ENCODE results near the gene TRIML1. TPM values are rescaled to one million over a fixed set of nuclear protein-coding genes. Genes with fewer than 3 reads are reported as not detected.

The TRIML1 gene
- total RNA-seq, 3 donors from 2014 or later = not detected

GRCh38 chr4:188161167-188161566 lies 21.9 kb downstream of the TRIML1 start:
- Histone ChIP-seq H3K4me3 (no peak overlapping the region), H3K27me3 (no peaks in the 10 kb centered on the region), H3K27ac (no peak overlapping the region), H3K4me1 (no peaks in the 10 kb centered on the region), H3K9me3 (peaks cover 0 to under 1% of the 10 kb centered on the region in 2 donors), H3K36me3 (no peaks in the 10 kb centered on the region)
- intact Hi-C loops (cut with DNase I; ENCODE audit: low total_unique reads) = no loop called here
- DNase-seq (ENCODE audit: low spot score in 2 of 2) = no peak
- TF ChIP-seq POLR2AphosphoS5 (IDR thresholded peaks at IDR 0.05) (no peak), CTCF (IDR thresholded peaks at IDR 0.05) (no peak), POLR2A (IDR thresholded peaks at IDR 0.05) (no peak)

- H3K9me3 ChIP-seq = peaks cover 0 to 4% of the 10 kb centered on the region in 2 donors
- intact Hi-C loops (cut with DNase I; ENCODE audit: low total_unique reads) = no loop called here
- DNase-seq (ENCODE audit: low spot score in 2 of 2) = no peak
- no peak overlapping the region for H3K27ac ChIP-seq
- no peaks in the 10 kb centered on the region for H3K27me3 ChIP-seq
- H3K4me3 ChIP-seq = no peak overlapping the region
- H3K36me3 ChIP-seq = no peaks in the 10 kb centered on the region
- H3K4me1 ChIP-seq = no peaks in the 10 kb centered on the region
- TF ChIP-seq POLR2A (IDR thresholded peaks at IDR 0.05) (no peak), POLR2AphosphoS5 (IDR thresholded peaks at IDR 0.05) (no peak), CTCF (IDR thresholded peaks at IDR 0.05) (no peak)
Measured at GRCh38 chr4:188162698-188163097, 23.5 kb downstream of the TRIML1 start.

- TF ChIP-seq CTCF (IDR thresholded peaks at IDR 0.05) (no peak), POLR2AphosphoS5 (IDR thresholded peaks at IDR 0.05) (no peak), POLR2A (IDR thresholded peaks at IDR 0.05) (no peak)
- intact Hi-C loops (cut with DNase I; ENCODE audit: low total_unique reads) = no loop called here
Measured at GRCh38 chr4:188168726-188169373, 29.6 kb downstream of the TRIML1 start.

GRCh38 chr4:188171551-188171950 lies 32.3 kb downstream of the TRIML1 start:
- DNase-seq (ENCODE audit: low spot score in 2 of 2) = no peak
- Histone ChIP-seq H3K36me3 (no peaks in the 10 kb centered on the region), H3K27me3 (no peaks in the 10 kb centered on the region), H3K4me1 (no peaks in the 10 kb centered on the region), H3K9me3 (peaks cover 0 to under 1% of the 10 kb centered on the region in 2 donors), H3K27ac (no peak overlapping the region), H3K4me3 (no peak overlapping the region)
- intact Hi-C loops (cut with DNase I; ENCODE audit: low total_unique reads) = no loop called here
- TF ChIP-seq CTCF (IDR thresholded peaks at IDR 0.05) (no peak), POLR2A (IDR thresholded peaks at IDR 0.05) (no peak), POLR2AphosphoS5 (IDR thresholded peaks at IDR 0.05) (no peak)

More at GRCh38 chr4:188168726-188169373, 29.6 kb downstream of the TRIML1 start:
- DNase-seq (ENCODE audit: low spot score in 2 of 2) = no peak
- Histone ChIP-seq H3K27ac (no peak overlapping the region), H3K27me3 (no peaks in the 10 kb centered on the region), H3K36me3 (no peaks in the 10 kb centered on the region), H3K4me1 (no peaks in the 10 kb centered on the region), H3K9me3 (peaks cover 0 to 4% of the 10 kb centered on the region in 2 donors), H3K4me3 (no peak overlapping the region)

GRCh38 chr4:188175288-188175687 lies 36.0 kb downstream of the TRIML1 start:
- intact Hi-C loops (cut with DNase I; ENCODE audit: low total_unique reads) = no loop called here
- no peak for TF ChIP-seq CTCF (IDR thresholded peaks at IDR 0.05)
- TF ChIP-seq POLR2A (IDR thresholded peaks at IDR 0.05) = no peak
- Histone ChIP-seq H3K36me3 (no peaks in the 10 kb centered on the region), H3K4me3 (no peak overlapping the region), H3K27me3 (no peaks in the 10 kb centered on the region), H3K4me1 (no peaks in the 10 kb centered on the region), H3K9me3 (no peaks in the 10 kb centered on the region), H3K27ac (no peak overlapping the region)
- no peak for DNase-seq (ENCODE audit: low spot score in 2 of 2)
